ENCODE data around the gene PTPRT.

Gene PTPRT

DNA sequence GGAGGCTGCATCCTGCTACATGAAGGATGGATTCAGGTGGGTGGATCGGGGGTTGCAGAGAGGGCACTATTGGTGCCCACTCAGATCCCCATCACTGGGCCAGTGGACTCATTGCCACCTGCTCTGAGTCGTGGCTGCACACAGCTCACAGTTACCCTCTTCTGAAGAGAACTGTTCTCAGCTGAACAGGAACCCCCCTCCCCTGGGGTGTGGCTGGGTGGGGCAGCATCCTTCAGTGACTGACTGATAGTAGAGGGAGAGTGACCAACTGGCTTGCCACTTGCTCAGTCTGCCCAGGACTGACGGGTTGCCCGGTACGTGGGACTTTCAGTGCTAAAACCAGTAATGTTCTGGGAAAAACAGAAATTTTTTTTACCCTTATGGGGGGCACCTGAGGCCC lies 1077.5 kb downstream of the PTPRT start:
- TF ChIP-seq RAD21 (IDR thresholded peaks at IDR 0.05; ENCODE audit: low read depth) (no peak), TCF12 (IDR thresholded peaks at IDR 0.05; ENCODE audit: low read depth) (no peak), TAF1 (IDR thresholded peaks at IDR 0.05; ENCODE audit: low read depth) (no peak), EGR1 (IDR thresholded peaks at IDR 0.05) (no peak), NFIC (IDR thresholded peaks at IDR 0.05) (no peak), YY1 (IDR thresholded peaks at IDR 0.05; ENCODE audit: low read depth) (no peak), CREB1 (IDR thresholded peaks at IDR 0.05; ENCODE audit: low read depth) (no peak), ZBTB7A (IDR thresholded peaks at IDR 0.05; ENCODE audit: low read depth) (no peak), TEAD4 (IDR thresholded peaks at IDR 0.05) (no peak), CEBPB (IDR thresholded peaks at IDR 0.05) (no peak), EP300 (IDR thresholded peaks at IDR 0.05; ENCODE audit: borderline replicate concordance) (no peak), FOXM1 (IDR thresholded peaks at IDR 0.05; ENCODE audit: borderline replicate concordance, low read depth) (no peak)
- TF ChIP-seq, protein P1, sequence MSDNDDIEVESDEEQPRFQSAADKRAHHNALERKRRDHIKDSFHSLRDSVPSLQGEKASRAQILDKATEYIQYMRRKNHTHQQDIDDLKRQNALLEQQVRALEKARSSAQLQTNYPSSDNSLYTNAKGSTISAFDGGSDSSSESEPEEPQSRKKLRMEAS (IDR thresholded peaks at IDR 0.05), result no peak
- TF ChIP-seq, protein P2, sequence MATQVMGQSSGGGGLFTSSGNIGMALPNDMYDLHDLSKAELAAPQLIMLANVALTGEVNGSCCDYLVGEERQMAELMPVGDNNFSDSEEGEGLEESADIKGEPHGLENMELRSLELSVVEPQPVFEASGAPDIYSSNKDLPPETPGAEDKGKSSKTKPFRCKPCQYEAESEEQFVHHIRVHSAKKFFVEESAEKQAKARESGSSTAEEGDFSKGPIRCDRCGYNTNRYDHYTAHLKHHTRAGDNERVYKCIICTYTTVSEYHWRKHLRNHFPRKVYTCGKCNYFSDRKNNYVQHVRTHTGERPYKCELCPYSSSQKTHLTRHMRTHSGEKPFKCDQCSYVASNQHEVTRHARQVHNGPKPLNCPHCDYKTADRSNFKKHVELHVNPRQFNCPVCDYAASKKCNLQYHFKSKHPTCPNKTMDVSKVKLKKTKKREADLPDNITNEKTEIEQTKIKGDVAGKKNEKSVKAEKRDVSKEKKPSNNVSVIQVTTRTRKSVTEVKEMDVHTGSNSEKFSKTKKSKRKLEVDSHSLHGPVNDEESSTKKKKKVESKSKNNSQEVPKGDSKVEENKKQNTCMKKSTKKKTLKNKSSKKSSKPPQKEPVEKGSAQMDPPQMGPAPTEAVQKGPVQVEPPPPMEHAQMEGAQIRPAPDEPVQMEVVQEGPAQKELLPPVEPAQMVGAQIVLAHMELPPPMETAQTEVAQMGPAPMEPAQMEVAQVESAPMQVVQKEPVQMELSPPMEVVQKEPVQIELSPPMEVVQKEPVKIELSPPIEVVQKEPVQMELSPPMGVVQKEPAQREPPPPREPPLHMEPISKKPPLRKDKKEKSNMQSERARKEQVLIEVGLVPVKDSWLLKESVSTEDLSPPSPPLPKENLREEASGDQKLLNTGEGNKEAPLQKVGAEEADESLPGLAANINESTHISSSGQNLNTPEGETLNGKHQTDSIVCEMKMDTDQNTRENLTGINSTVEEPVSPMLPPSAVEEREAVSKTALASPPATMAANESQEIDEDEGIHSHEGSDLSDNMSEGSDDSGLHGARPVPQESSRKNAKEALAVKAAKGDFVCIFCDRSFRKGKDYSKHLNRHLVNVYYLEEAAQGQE (IDR thresholded peaks at IDR 0.05; ENCODE audit: low read depth), result no peak
- TF ChIP-seq, protein P3, sequence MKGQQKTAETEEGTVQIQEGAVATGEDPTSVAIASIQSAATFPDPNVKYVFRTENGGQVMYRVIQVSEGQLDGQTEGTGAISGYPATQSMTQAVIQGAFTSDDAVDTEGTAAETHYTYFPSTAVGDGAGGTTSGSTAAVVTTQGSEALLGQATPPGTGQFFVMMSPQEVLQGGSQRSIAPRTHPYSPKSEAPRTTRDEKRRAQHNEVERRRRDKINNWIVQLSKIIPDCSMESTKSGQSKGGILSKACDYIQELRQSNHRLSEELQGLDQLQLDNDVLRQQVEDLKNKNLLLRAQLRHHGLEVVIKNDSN (IDR thresholded peaks at IDR 0.05), result no peak

DNA sequence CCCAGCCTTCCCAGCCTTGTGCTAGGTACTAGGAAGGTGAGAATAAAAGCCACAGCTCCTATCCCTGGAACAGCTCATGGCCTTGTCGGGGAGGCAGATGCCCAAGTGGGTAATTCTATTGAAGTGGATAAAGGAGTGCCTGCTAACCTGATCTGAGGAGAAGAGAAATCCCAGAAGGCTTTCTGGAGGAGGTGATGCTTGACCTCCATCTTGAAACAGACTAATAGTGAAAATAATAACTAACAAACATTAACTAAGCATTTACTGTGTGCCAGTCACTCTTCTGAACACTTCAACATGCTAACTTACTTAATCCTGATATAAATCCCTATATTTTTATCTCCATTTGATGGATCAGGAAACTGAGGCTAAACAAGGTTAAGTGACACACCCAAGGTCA lies 1078.4 kb downstream of the PTPRT start:
- TF ChIP-seq CEBPB (IDR thresholded peaks at IDR 0.05) (no peak), CREB1 (IDR thresholded peaks at IDR 0.05; ENCODE audit: low read depth) (no peak), FOXM1 (IDR thresholded peaks at IDR 0.05; ENCODE audit: borderline replicate concordance, low read depth) (no peak)

DNA sequence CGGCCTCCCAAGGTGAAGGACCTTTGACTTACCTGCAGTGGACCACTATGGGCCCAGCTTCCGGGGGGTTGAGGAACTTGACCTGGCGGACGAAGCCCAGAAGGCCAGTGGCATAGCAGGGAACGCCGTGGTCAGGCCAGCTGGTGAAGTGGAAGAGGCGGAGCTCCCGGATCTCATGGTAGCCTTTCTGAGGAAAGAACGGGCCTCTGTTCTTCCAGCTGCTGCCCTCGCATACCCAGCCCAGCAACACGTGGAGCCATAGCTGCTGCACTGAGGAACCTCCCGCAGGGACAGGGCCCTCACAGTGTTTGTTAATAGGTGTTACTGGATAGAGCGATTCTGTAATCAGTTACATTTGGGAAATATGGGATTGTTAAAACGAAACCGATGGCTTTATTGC lies 1079.4 kb downstream of the PTPRT start:
- no peak for TF ChIP-seq NFIC (IDR thresholded peaks at IDR 0.05)

DNA sequence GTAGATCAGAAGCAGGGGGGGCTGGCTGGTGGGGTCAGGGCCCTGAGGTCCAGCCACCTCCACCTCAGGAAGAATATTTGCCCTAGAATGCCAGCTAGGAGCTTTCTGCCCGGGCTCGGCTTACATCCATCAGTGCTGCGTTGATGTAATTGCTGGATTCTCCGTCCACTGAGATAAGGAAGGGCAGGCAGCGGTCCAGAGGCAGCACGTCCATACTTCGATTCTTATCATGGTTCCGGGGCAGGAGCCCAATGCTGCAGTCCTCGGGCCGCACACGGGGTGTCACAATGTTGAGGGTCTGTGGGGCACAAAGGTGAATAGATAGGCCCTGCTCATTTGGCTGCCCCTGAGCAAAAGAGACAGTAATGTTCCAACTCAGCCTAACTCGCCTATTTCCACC lies 1087.7 kb downstream of the PTPRT start:
- TF ChIP-seq, protein P1 (IDR thresholded peaks at IDR 0.05), result no peak
- no peak for TF ChIP-seq YY1 (IDR thresholded peaks at IDR 0.05; ENCODE audit: low read depth)
- TF ChIP-seq TCF12 (IDR thresholded peaks at IDR 0.05; ENCODE audit: low read depth), result no peak
- TF ChIP-seq TEAD4 (IDR thresholded peaks at IDR 0.05), result no peak
- TF ChIP-seq CREB1 (IDR thresholded peaks at IDR 0.05; ENCODE audit: low read depth), result no peak
- TF ChIP-seq NFIC (IDR thresholded peaks at IDR 0.05), result no peak
- TF ChIP-seq EGR1 (IDR thresholded peaks at IDR 0.05), result no peak
- no peak for TF ChIP-seq RAD21 (IDR thresholded peaks at IDR 0.05; ENCODE audit: low read depth)
- TF ChIP-seq, protein P3 (IDR thresholded peaks at IDR 0.05), result no peak
- no peak for TF ChIP-seq ZBTB7A (IDR thresholded peaks at IDR 0.05; ENCODE audit: low read depth)
- TF ChIP-seq, protein P2 (IDR thresholded peaks at IDR 0.05; ENCODE audit: low read depth), result no peak
- no peak for TF ChIP-seq TAF1 (IDR thresholded peaks at IDR 0.05; ENCODE audit: low read depth)
- no peak for TF ChIP-seq FOXM1 (IDR thresholded peaks at IDR 0.05; ENCODE audit: borderline replicate concordance, low read depth)
- no peak for TF ChIP-seq EP300 (IDR thresholded peaks at IDR 0.05; ENCODE audit: borderline replicate concordance)
- no peak for TF ChIP-seq CEBPB (IDR thresholded peaks at IDR 0.05)

DNA sequence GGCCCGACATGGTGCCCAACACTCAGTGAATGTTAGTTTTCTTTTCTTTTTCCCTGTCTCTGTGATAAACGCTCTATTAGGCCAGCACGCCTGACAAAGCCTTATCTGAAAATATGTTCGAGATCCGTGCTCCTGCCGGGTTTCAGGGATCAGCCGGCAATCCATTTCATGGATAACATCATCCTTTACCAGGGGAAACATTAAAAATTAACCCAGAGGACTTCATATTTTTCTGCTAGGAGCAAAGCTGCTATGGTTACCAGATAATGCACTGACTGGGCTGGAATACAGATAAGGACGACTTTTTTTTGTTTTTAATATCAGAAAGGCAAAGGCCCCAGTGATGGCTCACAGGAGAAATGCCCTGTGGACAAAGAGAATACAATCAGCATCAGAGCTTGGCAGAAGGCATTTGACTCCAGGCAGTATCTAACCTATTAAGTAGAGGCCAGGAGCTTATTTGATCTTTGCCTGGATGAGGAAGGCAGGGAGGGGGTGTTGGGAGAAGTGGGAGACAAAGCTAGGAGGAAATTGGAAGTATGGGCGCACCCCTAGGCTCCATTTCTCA lies 1089.5 kb downstream of the PTPRT start:
- TF ChIP-seq EGR1 (IDR thresholded peaks at IDR 0.05) (no peak), RAD21 (IDR thresholded peaks at IDR 0.05; ENCODE audit: low read depth) (no peak), NFIC (IDR thresholded peaks at IDR 0.05) (no peak), EP300 (IDR thresholded peaks at IDR 0.05; ENCODE audit: borderline replicate concordance) (no peak)
- TF ChIP-seq, protein P1 (IDR thresholded peaks at IDR 0.05), result no peak
- TF ChIP-seq, protein P2 (IDR thresholded peaks at IDR 0.05; ENCODE audit: low read depth), result no peak

All from Ishikawa (cell line).